ENCODE measurements around the gene BRD1.

DNA sequence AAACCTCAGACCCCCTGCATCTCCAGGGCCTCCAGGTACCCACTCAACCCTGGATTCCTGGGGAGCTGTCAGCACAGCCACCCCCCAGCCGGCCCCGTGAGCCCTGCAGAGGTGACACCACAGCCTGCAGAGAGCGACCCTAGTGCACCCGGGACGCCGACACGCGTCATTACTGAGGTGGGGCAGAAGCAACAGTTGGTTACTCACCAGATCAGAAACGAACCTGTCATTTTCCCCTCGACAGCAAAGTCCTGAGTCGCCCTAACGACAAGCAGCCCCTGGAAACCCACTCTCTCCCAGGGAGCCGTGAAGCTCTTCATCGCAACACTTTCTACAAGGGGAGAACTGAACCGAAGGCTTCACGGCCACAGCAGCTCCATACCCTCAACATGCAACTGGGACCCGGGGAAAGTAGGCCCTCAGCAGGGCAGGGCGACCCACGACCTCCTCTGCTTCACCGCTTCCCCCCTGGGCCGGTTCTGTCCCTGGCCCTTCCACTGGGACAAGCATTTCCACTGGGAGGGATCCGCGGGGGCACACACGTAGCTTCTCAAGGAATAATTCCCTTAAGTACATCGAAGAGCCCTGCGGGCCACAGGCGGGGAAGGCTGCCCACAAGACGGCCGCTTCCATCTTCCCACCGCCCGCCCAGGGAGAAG is 1.6 kb downstream of the BRD1 start:
- TF ChIP-seq POLR2A (IDR thresholded peaks at IDR 0.05; ENCODE audit: low read depth, low read length), result no peak; the same call in 1 of the 2 replicates
- TF ChIP-seq POLR2AphosphoS5 (IDR thresholded peaks at IDR 0.05; ENCODE audit: low read depth, low read length), result no peak
- TF ChIP-seq TAF1 (IDR thresholded peaks at IDR 0.05; ENCODE audit: low read depth, low read length), result no peak
- no peak for TF ChIP-seq SPI1 (IDR thresholded peaks at IDR 0.05; ENCODE audit: low read depth, low read length)
- no peak for TF ChIP-seq PAX5 (IDR thresholded peaks at IDR 0.05; ENCODE audit: insufficient read depth, low read length, severe bottlenecking)
